GM06990 (cell line): ENCODE measurements around the gene WDR38.

ENCODE experiments used
- DNase-seq: peaks from one replicate; pipeline ENCODE4 v3.0.0-alpha.2; 2011; ENCODE audit not compliant: insufficient read length; ENCODE audit errors: extremely low read depth
- H3K27me3 ChIP-seq: replicated peaks from 2 replicates; pipeline ENCODE4 v1.6.0; 2011; ENCODE audit warnings: low read length; ENCODE audit not compliant: control insufficient read depth, insufficient read depth
- H3K36me3 ChIP-seq: 2 replicates; pipeline ENCODE4 v1.5.1; 2011; ENCODE audit warnings: low read length; ENCODE audit not compliant: control insufficient read depth, insufficient read depth
- H3K4me3 ChIP-seq: replicated peaks from 2 replicates; pipeline ENCODE4 v1.5.1; 2011; ENCODE audit warnings: low read depth, mild to moderate bottlenecking, control low read depth, low read length
- TF ChIP-seq, protein P1 (sequence below): IDR thresholded peaks from 2 replicates; pipeline ENCODE4 v1.5.1; 2011; ENCODE audit warnings: low read length, control low read depth, mild to moderate bottlenecking, inconsistent platforms; ENCODE audit not compliant: insufficient read depth, poor library complexity, severe bottlenecking

WDR38 gene

DNA sequence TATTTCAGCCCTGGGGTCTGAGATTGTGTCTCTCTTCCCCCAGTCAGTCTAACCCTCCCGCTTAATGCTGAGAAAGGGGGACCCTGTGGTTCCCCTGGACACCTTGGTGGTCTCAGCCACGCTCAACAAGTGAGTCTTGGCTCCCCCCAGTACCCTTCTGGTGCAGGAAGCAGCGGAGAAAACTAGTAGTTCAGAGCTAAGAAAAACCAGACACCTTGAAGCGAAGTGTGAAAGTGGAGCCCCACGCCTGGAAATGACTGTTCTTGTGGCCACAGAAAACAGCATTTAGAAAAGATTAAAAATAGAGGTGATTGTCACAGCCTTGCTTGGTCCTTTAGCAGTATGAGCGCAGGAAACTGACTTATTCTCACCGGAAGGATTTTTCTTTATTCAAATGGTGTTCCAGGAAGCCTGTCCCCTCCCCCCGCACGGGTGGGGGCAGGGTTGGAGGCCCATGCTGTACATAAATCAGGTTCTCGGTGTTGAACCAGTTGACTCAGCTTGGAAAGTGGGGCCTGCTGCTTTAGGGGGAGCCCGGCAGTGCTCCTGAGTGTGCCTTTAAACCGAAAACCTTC lies 16.8 kb downstream of the WDR38 start:
- TF ChIP-seq, protein P1, sequence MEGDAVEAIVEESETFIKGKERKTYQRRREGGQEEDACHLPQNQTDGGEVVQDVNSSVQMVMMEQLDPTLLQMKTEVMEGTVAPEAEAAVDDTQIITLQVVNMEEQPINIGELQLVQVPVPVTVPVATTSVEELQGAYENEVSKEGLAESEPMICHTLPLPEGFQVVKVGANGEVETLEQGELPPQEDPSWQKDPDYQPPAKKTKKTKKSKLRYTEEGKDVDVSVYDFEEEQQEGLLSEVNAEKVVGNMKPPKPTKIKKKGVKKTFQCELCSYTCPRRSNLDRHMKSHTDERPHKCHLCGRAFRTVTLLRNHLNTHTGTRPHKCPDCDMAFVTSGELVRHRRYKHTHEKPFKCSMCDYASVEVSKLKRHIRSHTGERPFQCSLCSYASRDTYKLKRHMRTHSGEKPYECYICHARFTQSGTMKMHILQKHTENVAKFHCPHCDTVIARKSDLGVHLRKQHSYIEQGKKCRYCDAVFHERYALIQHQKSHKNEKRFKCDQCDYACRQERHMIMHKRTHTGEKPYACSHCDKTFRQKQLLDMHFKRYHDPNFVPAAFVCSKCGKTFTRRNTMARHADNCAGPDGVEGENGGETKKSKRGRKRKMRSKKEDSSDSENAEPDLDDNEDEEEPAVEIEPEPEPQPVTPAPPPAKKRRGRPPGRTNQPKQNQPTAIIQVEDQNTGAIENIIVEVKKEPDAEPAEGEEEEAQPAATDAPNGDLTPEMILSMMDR = no peak
- Histone ChIP-seq H3K27me3 (no peaks in the 10 kb centered on the region), H3K36me3 (peaks cover 23% of the 10 kb centered on the region), H3K4me3 (peak overlapping the region; percentile 96)
- DNase-seq = peak; percentile 91

DNA sequence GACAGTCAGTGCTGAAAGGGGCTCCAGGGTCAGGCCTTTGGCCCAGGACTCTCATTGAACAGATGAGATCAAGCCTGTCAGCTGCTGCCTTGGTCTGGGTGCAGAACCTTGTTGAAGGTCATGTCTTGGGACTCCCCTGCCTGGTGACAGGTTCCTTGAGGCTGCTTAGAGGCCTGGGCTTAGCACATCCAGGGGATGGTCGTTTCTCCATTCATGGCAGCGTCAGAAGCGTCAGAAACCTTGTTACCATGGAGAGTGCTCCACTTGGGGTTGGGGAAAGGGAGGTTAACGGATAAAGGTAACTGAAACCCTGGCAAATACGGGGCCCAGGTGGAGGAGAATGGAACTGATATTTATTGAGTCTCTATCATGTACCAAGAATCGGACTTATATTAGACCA lies 17.5 kb downstream of the WDR38 start:
- no peaks in the 10 kb centered on the region for H3K27me3 ChIP-seq
- TF ChIP-seq, protein P1 = no peak
- H3K4me3 ChIP-seq = peak overlapping the region; percentile 96
- peaks cover 30% of the 10 kb centered on the region for H3K36me3 ChIP-seq
- no peak for DNase-seq

DNA sequence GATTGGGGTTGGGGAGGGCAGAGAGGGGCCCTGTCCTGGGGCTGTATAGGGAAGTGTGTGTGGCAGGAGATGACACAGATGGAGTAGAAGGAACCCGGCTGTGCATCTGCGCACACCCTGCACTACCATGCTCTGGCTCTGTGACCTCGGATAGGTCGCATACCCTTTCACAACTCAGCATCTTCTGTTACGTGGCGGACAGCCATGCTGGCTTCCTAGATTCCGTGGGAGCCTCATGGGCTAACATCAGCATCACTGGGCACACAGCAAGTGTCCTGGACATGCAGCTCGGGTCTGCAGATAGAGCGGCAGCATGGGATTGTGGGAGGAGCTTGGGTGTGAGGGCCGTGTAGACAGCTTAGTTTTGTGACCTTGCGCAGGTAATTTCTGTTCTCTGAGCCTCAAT lies 17.9 kb downstream of the WDR38 start:
- H3K4me3 ChIP-seq = peak overlapping the region; percentile 96
- H3K36me3 ChIP-seq = peaks cover 33% of the 10 kb centered on the region
- no peak for DNase-seq
- TF ChIP-seq, protein P1 = no peak
- H3K27me3 ChIP-seq = no peaks in the 10 kb centered on the region

DNA sequence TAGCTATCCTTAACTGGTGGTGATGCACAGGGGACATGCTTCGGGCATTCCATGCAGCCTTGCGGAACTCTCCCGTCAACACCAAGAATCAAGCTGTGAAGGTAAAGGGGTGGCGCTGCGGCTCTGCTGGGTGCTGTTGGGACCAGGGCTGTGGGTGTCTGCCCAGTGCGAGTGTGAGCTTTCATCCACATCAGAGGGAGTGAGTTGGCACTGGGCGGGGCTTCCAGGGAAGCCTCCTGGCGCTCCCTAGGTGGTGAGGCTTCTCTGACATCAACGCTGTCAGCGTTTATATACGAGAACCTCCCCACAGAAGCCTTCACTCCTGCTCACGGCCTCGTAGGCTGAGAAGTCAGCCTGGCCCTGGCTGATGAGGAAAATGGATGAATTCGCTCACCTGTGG lies 20.4 kb downstream of the WDR38 start:
- TF ChIP-seq, protein P1 = no peak
- H3K4me3 ChIP-seq = no peak overlapping the region
- H3K27me3 ChIP-seq = no peaks in the 10 kb centered on the region
- DNase-seq = no peak
- H3K36me3 ChIP-seq = peaks cover 41% of the 10 kb centered on the region

DNA sequence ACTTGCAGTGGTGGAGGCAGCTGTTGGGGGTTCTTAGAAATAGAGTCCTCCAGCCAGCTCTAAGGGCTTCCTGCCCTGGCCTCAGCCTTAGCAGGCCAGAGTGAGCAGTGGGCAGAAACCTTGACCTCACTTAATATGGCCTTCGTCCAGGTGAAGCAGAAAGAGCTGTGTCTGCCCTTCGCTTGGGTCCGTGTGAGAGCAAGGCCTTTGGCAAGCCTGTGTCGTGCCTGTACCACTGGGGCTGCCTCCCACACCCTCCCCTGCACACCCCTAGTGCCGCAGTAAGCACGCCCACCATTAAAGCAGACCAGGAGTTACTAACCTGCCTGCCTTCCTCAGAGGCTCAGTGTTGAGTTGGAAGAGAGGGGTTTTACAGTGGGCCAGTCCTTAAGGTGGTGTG lies 22.2 kb downstream of the WDR38 start:
- DNase-seq = no peak
- H3K36me3 ChIP-seq = peaks cover 47% of the 10 kb centered on the region
- TF ChIP-seq, protein P1 = no peak
- no peak overlapping the region for H3K4me3 ChIP-seq
- H3K27me3 ChIP-seq = no peaks in the 10 kb centered on the region
